Measurements from ENCODE around the gene APOB. TPM values are rescaled to one million over a fixed set of nuclear protein-coding genes. Genes with fewer than 3 reads are reported as not detected.

Gene APOB
- polyA plus RNA-seq, 1 of the 3 experiments (the other 2 are of a cell fraction): not detected

DNA sequence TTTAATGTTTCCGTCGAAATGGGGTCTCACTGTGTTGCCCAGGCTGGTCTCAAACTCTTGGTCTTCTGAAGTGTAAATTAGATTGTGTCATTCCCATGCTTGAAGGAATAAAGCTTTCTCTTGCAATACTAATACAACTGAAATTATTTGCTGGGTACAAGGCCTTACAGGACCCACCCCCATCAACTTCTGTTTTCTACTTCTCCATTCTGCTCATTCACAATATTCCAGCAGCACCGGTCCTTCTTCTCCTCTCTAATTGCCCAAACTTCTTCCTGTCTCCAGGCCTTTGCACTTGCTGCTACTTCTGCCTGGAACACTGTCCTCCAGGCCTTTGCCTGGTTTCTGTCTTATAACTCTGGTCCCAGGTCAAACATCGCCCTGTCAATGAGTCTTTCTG is 73.8 kb downstream of the APOB start:
- TF ChIP-seq MEF2A (IDR thresholded peaks at IDR 0.05; ENCODE audit: borderline replicate concordance, low read depth): no peak
- TF ChIP-seq CHD2 (IDR thresholded peaks at IDR 0.05; ENCODE audit: low read length, partially characterized antibody): no peak
- no peak for TF ChIP-seq MAX (IDR thresholded peaks at IDR 0.05; ENCODE audit: low read depth)
- no peak for TF ChIP-seq TCF12 (IDR thresholded peaks at IDR 0.05)
- no peak for TF ChIP-seq NRF1 (IDR thresholded peaks at IDR 0.05; ENCODE audit: low read depth, low read length)
- TF ChIP-seq PBX3 (IDR thresholded peaks at IDR 0.05): no peak
- no peak for TF ChIP-seq FOXJ3 (CRISPR knock-in tag; IDR thresholded peaks at IDR 0.05)
- no peak for TF ChIP-seq ELF1 (IDR thresholded peaks at IDR 0.05)
- TF ChIP-seq TEAD4 (IDR thresholded peaks at IDR 0.05; ENCODE audit: borderline replicate concordance, insufficient read depth): no peak
- no peak for TF ChIP-seq REST (IDR thresholded peaks at IDR 0.05; ENCODE audit: low read depth, low read length)
- TF ChIP-seq FOXM1 (IDR thresholded peaks at IDR 0.05; ENCODE audit: low read depth): no peak
- no peak for TF ChIP-seq RCOR1 (IDR thresholded peaks at IDR 0.05; ENCODE audit: low read length)
- no peak for TF ChIP-seq YY1 (IDR thresholded peaks at IDR 0.05; ENCODE audit: low read depth)
- no peak for TF ChIP-seq NFIC (IDR thresholded peaks at IDR 0.05; ENCODE audit: borderline replicate concordance)
- H2AFZ ChIP-seq (ENCODE audit: low read depth): no peak overlapping the region

More for the DNA sequence above, 73.8 kb downstream of the APOB start:
- H3K9me2 ChIP-seq: no peaks in the 10 kb centered on the region
- no peaks in the 10 kb centered on the region for H3F3A ChIP-seq (replicated peaks; ENCODE audit: insufficient read depth)
- ChIA-PET POLR2A (no interaction called here), CTCF (interaction anchor here (0.9 to 2.8 kb wide), 9 partner anchors 8 to 1385 kb away, joined by 3 to 35 read pairs (median 4); partner anchors contain the start of gene GDF7)
- no peak overlapping the region for H3K4me2 ChIP-seq
- no peaks in the 10 kb centered on the region; a peak in 1 of 4 replicates for H3K4me1 ChIP-seq (ENCODE audit: control insufficient read depth in 1 of 2, insufficient read depth in 2 of 2, low read depth in 1 of 2, low read length in 1 of 2)
- no peak overlapping the region for H3K27ac ChIP-seq (ENCODE audit: low read depth in 2 of 2, low read length in 1 of 2)
- no peak for DNase-seq
- no peaks in the 10 kb centered on the region for H3K36me3 ChIP-seq (replicated peaks in 1 of 2; ENCODE audit: control insufficient read depth in 1 of 2, insufficient read depth in 2 of 2, low read length in 1 of 2)
- H3K27me3 ChIP-seq (ENCODE audit: insufficient read depth): peaks cover 14% of the 10 kb centered on the region; the same call in 1 of the 2 replicates
- no peaks in the 10 kb centered on the region for H4K20me1 ChIP-seq (ENCODE audit: insufficient read depth)
- 61% methylated on average over 4 of the region's 4 CpGs for WGBS (ENCODE audit: low lambda C conversion rate)
- no peaks in the 10 kb centered on the region for H3K9me3 ChIP-seq
- no peak overlapping the region for H3K4me3 ChIP-seq (ENCODE audit: low read depth in 2 of 2, low read length in 1 of 2)
- H3K79me2 ChIP-seq (ENCODE audit: insufficient read depth): no peaks in the 10 kb centered on the region
- no peak overlapping the region for H3K9ac ChIP-seq
